Activated T-cell treated with anti-CD3 and anti-CD28 coated beads, Interleukin-2, amount 50 U/mL, for 24 hours (primary cell): Measurements from ENCODE around the gene HOMEZ.
A peak's percentile ranks its signal among the peaks of the same experiment; 100 is the strongest.
"Not testable (repeated sequence)": the region's sequence is repeated elsewhere in the genome, so short reads cannot be mapped to it uniquely, and the experiment has no call there.

ENCODE experiments used
- DNase-seq: peaks from one replicate; pipeline ENCODE4 v3.0.0-alpha.2; 2020
- H3K27ac Mint-ChIP-seq: 2 replicates; pipeline ENCODE4 v1.8.0; 2020; ENCODE audit warnings: mild to moderate bottlenecking, mixed read lengths
- H3K27me3 Mint-ChIP-seq: 2 replicates; pipeline ENCODE4 v1.8.0; 2020; ENCODE audit warnings: mixed read lengths
- H3K36me3 Mint-ChIP-seq: 2 replicates; pipeline ENCODE4 v1.8.0; 2020; ENCODE audit warnings: low read depth, mixed read lengths
- H3K4me1 Mint-ChIP-seq: 2 replicates; pipeline ENCODE4 v1.8.0; 2020; ENCODE audit warnings: low read depth, mixed read lengths
- H3K4me3 Mint-ChIP-seq: 2 replicates; pipeline ENCODE4 v1.8.0; 2020; ENCODE audit warnings: mild to moderate bottlenecking, moderate library complexity, mixed read lengths
- H3K9me3 Mint-ChIP-seq: 2 replicates; pipeline ENCODE4 v1.8.0; 2020; ENCODE audit warnings: mixed read lengths

The HOMEZ gene

GRCh38 chr14:23260849-23261248, 25.1 kb downstream of the HOMEZ start:
- H3K9me3 Mint-ChIP-seq, H3K4me1 Mint-ChIP-seq, H3K36me3 Mint-ChIP-seq, H3K27ac Mint-ChIP-seq, DNase-seq, H3K4me3 Mint-ChIP-seq: not testable (repeated sequence)
- H3K27me3 Mint-ChIP-seq, result peaks cover 41% of the 10 kb centered on the region

- no peak overlapping the region for H3K4me3 Mint-ChIP-seq
- no peak overlapping the region for H3K27ac Mint-ChIP-seq
- peaks cover 36% of the 10 kb centered on the region for H3K27me3 Mint-ChIP-seq
- no peak for DNase-seq
- no peaks in the 10 kb centered on the region for H3K36me3 Mint-ChIP-seq
- H3K9me3 Mint-ChIP-seq, result no peaks in the 10 kb centered on the region
- no peaks in the 10 kb centered on the region for H3K4me1 Mint-ChIP-seq
Measured at GRCh38 chr14:23259426-23259825, 26.5 kb downstream of the HOMEZ start.

- Mint-ChIP-seq H3K27ac (no peak overlapping the region), H3K27me3 (peaks cover 32% of the 10 kb centered on the region), H3K4me1 (no peaks in the 10 kb centered on the region), H3K36me3 (no peaks in the 10 kb centered on the region), H3K4me3 (no peak overlapping the region), H3K9me3 (no peaks in the 10 kb centered on the region)
- DNase-seq, result no peak
Measured at GRCh38 chr14:23258256-23258655, 27.7 kb downstream of the HOMEZ start.

- Mint-ChIP-seq H3K4me1 (no peaks in the 10 kb centered on the region), H3K27me3 (peaks cover 23% of the 10 kb centered on the region), H3K36me3 (no peaks in the 10 kb centered on the region), H3K4me3 (no peak overlapping the region), H3K9me3 (no peaks in the 10 kb centered on the region), H3K27ac (no peak overlapping the region)
- DNase-seq, result no peak
Measured at GRCh38 chr14:23252420-23253333, 33.3 kb downstream of the HOMEZ start.

GRCh38 chr14:23252006-23252405, 33.9 kb downstream of the HOMEZ start:
- Mint-ChIP-seq H3K27ac (no peak overlapping the region), H3K36me3 (no peaks in the 10 kb centered on the region), H3K9me3 (no peaks in the 10 kb centered on the region), H3K27me3 (peaks cover 22% of the 10 kb centered on the region), H3K4me3 (no peak overlapping the region), H3K4me1 (no peaks in the 10 kb centered on the region)
- DNase-seq, result no peak

- Mint-ChIP-seq H3K4me1 (no peaks in the 10 kb centered on the region), H3K9me3 (no peaks in the 10 kb centered on the region), H3K4me3 (no peak overlapping the region), H3K27me3 (peaks cover 22% of the 10 kb centered on the region), H3K27ac (no peak overlapping the region), H3K36me3 (no peaks in the 10 kb centered on the region)
- DNase-seq, result no peak
Measured at GRCh38 chr14:23249824-23250223, 36.1 kb downstream of the HOMEZ start.

DNA sequence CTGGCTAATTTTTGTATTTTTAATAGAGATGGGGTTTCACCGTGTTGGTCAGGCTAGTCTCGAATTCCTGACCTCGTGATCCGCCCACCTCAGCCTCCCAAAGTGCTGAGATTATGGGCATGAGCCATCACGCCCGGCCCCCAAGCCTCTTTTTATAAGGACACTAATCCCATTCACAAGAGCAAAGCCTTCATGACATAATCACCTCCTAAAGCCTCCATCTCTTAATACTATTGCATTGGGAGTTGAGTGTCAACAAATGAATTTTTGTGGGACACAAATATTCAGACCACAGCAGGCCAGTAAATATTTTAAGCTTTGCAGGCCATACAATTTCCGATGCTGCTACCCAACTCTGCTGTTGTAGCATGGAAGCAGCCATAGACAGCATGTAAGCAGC, 37.3 kb downstream of the HOMEZ start:
- no peaks in the 10 kb centered on the region for H3K9me3 Mint-ChIP-seq
- H3K4me3 Mint-ChIP-seq, result no peak overlapping the region
- peaks cover 22% of the 10 kb centered on the region for H3K27me3 Mint-ChIP-seq
- no peak overlapping the region for H3K27ac Mint-ChIP-seq
- no peaks in the 10 kb centered on the region for H3K4me1 Mint-ChIP-seq
- no peak for DNase-seq
- no peaks in the 10 kb centered on the region for H3K36me3 Mint-ChIP-seq

DNA sequence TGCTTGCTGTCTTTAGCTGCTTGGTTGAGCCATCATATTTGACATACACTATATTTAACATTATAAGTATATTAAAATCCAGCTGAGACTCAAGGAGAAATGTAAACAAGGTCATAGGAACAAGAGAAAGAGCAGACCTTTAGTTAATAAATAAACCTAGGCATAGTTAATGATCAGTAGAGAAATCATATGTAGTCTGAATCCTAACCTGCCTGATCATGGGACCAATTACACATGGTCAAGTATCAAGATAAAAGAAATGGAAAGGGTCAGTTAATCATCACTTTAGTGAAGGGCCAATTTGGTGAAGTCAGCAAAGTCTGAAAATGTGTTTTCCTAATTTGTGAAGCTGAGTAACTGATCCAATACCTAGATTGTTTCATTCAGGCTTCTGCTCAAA, 40.6 kb downstream of the HOMEZ start:
- Mint-ChIP-seq H3K4me1 (no peaks in the 10 kb centered on the region), H3K27me3 (peaks cover 17% of the 10 kb centered on the region), H3K36me3 (no peaks in the 10 kb centered on the region), H3K9me3 (no peaks in the 10 kb centered on the region), H3K4me3 (no peak overlapping the region), H3K27ac (no peak overlapping the region)
- DNase-seq, result no peak

DNA sequence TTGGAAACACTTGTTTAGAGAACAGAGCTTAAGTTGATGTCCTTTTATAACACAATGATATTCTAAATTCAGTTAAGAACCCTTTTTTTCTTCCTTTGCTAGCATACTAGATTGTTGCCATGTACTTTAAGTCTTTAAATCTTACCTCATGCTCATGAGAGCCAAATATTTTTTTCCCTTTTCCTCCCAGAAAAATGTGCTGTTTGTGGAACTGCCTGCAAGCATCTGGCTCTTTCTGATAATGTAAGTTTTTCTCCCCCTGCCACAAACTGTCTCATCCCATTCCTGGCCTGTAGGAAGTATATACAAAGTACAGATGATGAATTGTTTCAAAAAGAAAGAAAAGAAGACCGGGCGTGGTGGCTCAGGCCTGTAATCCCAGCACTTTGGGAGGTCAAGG, 42.9 kb downstream of the HOMEZ start:
- Mint-ChIP-seq H3K36me3 (no peaks in the 10 kb centered on the region), H3K27ac (no peak overlapping the region), H3K9me3 (no peaks in the 10 kb centered on the region), H3K4me1 (peaks cover 1% of the 10 kb centered on the region), H3K4me3 (no peak overlapping the region), H3K27me3 (peaks cover 17% of the 10 kb centered on the region)
- no peak for DNase-seq

GRCh38 chr14:23242076-23242475, 43.9 kb downstream of the HOMEZ start:
- Mint-ChIP-seq H3K27ac (no peak overlapping the region), H3K27me3 (peaks cover 24% of the 10 kb centered on the region), H3K4me3 (no peak overlapping the region), H3K9me3 (no peaks in the 10 kb centered on the region), H3K36me3 (no peaks in the 10 kb centered on the region), H3K4me1 (peaks cover 9% of the 10 kb centered on the region)
- no peak for DNase-seq

DNA sequence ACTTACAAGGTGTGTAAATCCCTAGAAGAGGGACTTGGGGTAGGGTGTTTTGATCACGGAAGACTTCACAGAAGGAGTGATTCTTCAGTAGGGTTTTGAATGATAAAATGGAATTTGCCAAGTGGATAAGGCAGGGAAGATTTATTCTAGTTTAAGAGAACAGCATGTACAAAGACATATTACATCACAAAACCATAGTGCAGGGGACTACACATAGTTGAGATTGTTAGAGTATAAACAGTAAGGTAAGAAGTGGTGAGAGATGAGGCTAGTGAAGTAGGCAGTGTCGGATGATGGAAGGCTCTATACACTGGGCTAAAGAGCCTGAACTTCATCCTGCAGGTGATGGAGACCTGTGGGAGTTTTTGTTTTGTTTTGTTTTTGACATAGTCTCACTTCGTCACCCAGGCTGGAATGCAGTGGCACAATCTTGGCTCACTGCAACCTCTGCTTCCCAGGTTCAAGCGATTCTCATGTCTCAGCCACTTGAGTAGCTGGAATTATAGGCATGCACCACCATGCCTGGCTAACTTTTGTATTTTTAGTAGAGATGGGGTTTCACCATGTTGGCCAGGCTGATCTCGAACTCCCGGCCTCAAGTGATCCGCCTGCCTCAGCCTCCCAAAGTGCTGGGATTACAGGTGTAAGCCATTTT, 44.7 kb downstream of the HOMEZ start:
- not testable (repeated sequence) for H3K27ac Mint-ChIP-seq, H3K9me3 Mint-ChIP-seq, H3K4me1 Mint-ChIP-seq, DNase-seq, H3K4me3 Mint-ChIP-seq, H3K36me3 Mint-ChIP-seq
- peaks cover 26% of the 10 kb centered on the region for H3K27me3 Mint-ChIP-seq

- H3K36me3 Mint-ChIP-seq, result no peaks in the 10 kb centered on the region
- H3K4me3 Mint-ChIP-seq, result no peak overlapping the region
- no peaks in the 10 kb centered on the region for H3K9me3 Mint-ChIP-seq
- peaks cover 26% of the 10 kb centered on the region for H3K27me3 Mint-ChIP-seq
- peaks cover 9% of the 10 kb centered on the region for H3K4me1 Mint-ChIP-seq
- DNase-seq, result no peak
- H3K27ac Mint-ChIP-seq, result no peak overlapping the region
Measured at GRCh38 chr14:23240661-23241060, 45.3 kb downstream of the HOMEZ start.

DNA sequence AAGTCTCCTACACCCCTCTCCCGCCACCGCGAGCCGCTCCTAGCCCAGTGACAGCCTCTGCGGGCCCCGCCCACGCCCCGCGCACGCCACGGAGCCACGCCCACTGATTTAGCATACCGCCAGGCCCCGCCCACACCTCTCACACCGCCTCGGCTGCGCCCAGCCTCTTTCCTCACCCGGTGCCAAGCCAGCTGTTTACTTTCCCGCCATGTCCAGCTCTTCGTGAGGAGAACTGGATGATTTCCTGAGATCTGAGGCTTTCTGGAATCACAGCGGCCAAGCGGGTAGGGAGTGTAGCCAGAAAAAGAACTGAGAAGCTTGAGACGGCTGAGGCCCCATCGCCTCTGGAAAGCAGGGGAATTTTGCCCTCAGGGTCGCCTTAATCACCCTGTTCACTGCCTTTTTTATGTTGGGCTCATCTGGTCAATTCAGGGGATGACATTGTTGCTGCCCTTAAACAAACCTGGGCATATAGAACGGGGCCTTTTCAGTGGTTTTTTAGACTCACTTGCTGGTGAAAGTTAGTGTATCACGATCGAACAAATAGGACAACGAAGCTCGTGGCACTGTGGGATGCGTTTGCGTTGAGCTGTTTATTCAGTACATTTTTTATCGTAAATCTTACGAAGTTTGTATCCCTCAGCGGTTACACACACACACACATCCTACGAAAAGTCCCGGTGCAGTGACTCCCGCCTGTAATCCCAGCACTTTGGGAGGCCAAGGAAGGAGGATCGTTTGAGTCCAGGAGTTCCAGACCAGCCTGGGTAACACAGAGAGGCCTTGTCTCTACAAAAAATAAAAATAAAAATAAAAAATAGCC, 47.9 kb downstream of the HOMEZ start, which contains the start of gene RNF212B:
Gene RNF212B, plus strand, starts transcription at position 165 of the 823 bp plus-strand sequence. CDS start 2,410 bp downstream, outside the sequence.
- Mint-ChIP-seq H3K27me3 (peaks cover 26% of the 10 kb centered on the region), H3K4me1 (peaks cover 9% of the 10 kb centered on the region), H3K27ac (no peak within 1 kb of the TSS), H3K36me3 (no peaks in the 10 kb centered on the region), H3K4me3 (peak within 1 kb of the TSS; percentile 57), H3K9me3 (no peaks in the 10 kb centered on the region)
- peak; percentile 89 for DNase-seq

DNA sequence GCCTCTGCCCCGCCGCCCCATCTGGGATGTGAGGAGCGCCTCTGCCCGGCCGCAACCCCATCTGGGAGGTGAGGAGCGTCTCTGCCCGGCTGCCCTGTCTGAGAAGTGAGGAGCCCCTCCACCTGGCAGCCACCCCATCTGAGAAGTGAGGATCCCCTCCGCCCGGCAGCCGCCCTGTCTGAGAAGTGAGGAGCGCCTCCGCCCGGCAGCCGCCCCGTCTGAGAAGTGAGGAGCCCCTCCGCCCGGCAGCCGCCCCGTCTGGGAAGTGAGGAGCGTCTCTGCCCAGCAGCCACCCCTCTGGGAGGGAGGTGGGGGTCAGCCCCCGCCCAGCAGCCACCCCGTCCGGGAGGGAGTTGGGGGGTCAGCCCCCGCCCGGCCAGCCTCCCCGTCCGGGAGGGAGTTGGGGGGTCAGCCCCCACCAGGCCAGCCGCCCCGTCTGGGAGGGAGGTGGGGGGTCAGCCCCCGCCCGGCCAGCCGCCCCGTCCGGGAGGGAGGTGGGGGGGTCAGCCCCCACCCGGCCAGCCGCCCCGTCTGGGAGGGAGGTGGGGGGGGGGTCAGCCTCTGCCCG, 53.6 kb downstream of the HOMEZ start:
- not testable (repeated sequence) for H3K27ac Mint-ChIP-seq, H3K9me3 Mint-ChIP-seq, H3K36me3 Mint-ChIP-seq, H3K4me3 Mint-ChIP-seq, H3K27me3 Mint-ChIP-seq, DNase-seq, H3K4me1 Mint-ChIP-seq
